ENCODE data around the gene MAPK12. TPM values are rescaled to one million over a fixed set of nuclear protein-coding genes. Genes with fewer than 3 reads are reported as not detected.

The MAPK12 gene
- total and polyA plus RNA-seq, 9 of the 15 experiments (the other 6 are each of a cell fraction or from before 2014, with no cell fraction given) = 0.79 to 71.5 (median 32.8) TPM

- TF ChIP-seq CTCFL (IDR thresholded peaks at IDR 0.05; ENCODE audit: borderline replicate concordance, insufficient read depth, low read depth, low read length, poor library complexity, severe bottlenecking) (peak; percentile 60), FOXP4 (CRISPR knock-in tag; IDR thresholded peaks at IDR 0.05; ENCODE audit: borderline replicate concordance) (no peak), YY1 (IDR thresholded peaks at IDR 0.05; ENCODE audit: borderline replicate concordance in 1 of 3, control insufficient read depth in 1 of 3, extremely low read depth in 1 of 3, insufficient read depth in 3 of 3, insufficient read length in 1 of 3, insufficient replicate concordance in 2 of 3, low read depth in 1 of 3, low read length in 2 of 3) (peak in 1 of 3 experiments; percentile 26), FUS (optimal IDR thresholded peaks at IDR 0.05; ENCODE audit: low read depth, low read length) (no peak), VEZF1 (CRISPR knock-in tag; IDR thresholded peaks at IDR 0.05) (peak; percentile 62), BMI1 (IDR thresholded peaks at IDR 0.05; ENCODE audit: low read length) (peak; percentile 77), RHOXF2B (CRISPR knock-in tag; conservative IDR thresholded peaks at IDR 0.05) (no peak), UBTF (IDR thresholded peaks at IDR 0.05; ENCODE audit: borderline replicate concordance in 1 of 2, low read depth in 2 of 2, low read length in 2 of 2) (peak in 1 of 2 experiments; percentile 80; a peak in 2 of 4 replicates), RBM22 (IDR thresholded peaks at IDR 0.05; ENCODE audit: low read depth, low read length, poor library complexity, severe bottlenecking) (peak; percentile 46), PCBP1 (IDR thresholded peaks at IDR 0.05; ENCODE audit: low read depth, low read length, poor library complexity, severe bottlenecking) (no peak), NONO (IDR thresholded peaks at IDR 0.05; ENCODE audit: low read depth in 2 of 2, low read length in 1 of 2) (0 out of 4 replicates have a peak, but pooled peaks of 1 of the 2 experiments have one; percentile 43), ZNF316 (IDR thresholded peaks at IDR 0.05) (no peak), RBM15 (IDR thresholded peaks at IDR 0.05; ENCODE audit: insufficient read depth, low read length) (no peak), CTBP1 (IDR thresholded peaks at IDR 0.05; ENCODE audit: borderline replicate concordance) (peak; percentile 63), MXI1 (IDR thresholded peaks at IDR 0.05; ENCODE audit: low read depth, low read length) (peak; percentile 81), ZNF253 (CRISPR knock-in tag; conservative IDR thresholded peaks at IDR 0.05) (no peak), ASH1L (IDR thresholded peaks at IDR 0.05; ENCODE audit: borderline replicate concordance, low read depth, partially characterized antibody) (no peak), SMAD1 (IDR thresholded peaks at IDR 0.05; ENCODE audit: low read depth, low read length, partially characterized antibody) (no peak)
Measured at GRCh38 chr22:50271519-50271970, 10.1 kb upstream of the MAPK12 start (continued).
